HepG2 (cell line): ENCODE results near the gene SALL2. TPM values are rescaled to one million over a fixed set of nuclear protein-coding genes. Genes with fewer than 3 reads are reported as not detected.

Experiments
- HOXA3 ChIP-seq: sonication (generic); formaldehyde crosslinking; IDR thresholded peaks from 2 replicates; pipeline ENCODE4 v1.5.0; 2020; ENCODE audit warnings: missing genetic modification reagents
- KDM6A ChIP-seq: IDR thresholded peaks from 2 replicates; pipeline ENCODE4 v1.6.1; 2016; ENCODE audit warnings: low read depth
- MED13 ChIP-seq: sonication (generic); formaldehyde crosslinking; IDR thresholded peaks from 2 replicates; pipeline ENCODE4 v1.5.0; 2020; ENCODE audit warnings: missing genetic modification reagents
- NR2F2 ChIP-seq: IDR thresholded peaks from 2 replicates; pipeline ENCODE4 v1.6.1; 2012; ENCODE audit warnings: low read depth, inconsistent platforms, borderline replicate concordance
- PHB2 ChIP-seq: fragments of 450-650 bp; IDR thresholded peaks from 2 replicates; pipeline ENCODE4 v1.6.1; 2018; ENCODE audit not compliant: partially characterized antibody
- PHF8 ChIP-seq: sonication (generic); formaldehyde crosslinking; IDR thresholded peaks from 2 replicates; pipeline ENCODE4 v1.5.0; 2020; ENCODE audit warnings: missing genetic modification reagents
- SNAPC2 ChIP-seq: sonication (generic); formaldehyde crosslinking; IDR thresholded peaks from 2 replicates; pipeline ENCODE4 v1.8.1; 2022; ENCODE audit warnings: mild to moderate bottlenecking, missing genetic modification reagents
- TFAP4 ChIP-seq: sonication (generic); IDR thresholded peaks from 2 replicates; pipeline ENCODE4 v1.6.1; 2016; ENCODE audit warnings: low read depth, borderline replicate concordance
- XRCC5 ChIP-seq: fragments of 200-400 bp; formaldehyde crosslinking; optimal IDR thresholded peaks from 2 replicates; pipeline ENCODE3; 2017; ENCODE audit warnings: mild to moderate bottlenecking, low read length
- ZBTB7A ChIP-seq: sonication (generic); formaldehyde crosslinking; IDR thresholded peaks from 2 replicates; pipeline ENCODE4 v1.8.0; 2022; ENCODE audit warnings: mild to moderate bottlenecking, missing genetic modification reagents
- ZC3H13 ChIP-seq: sonication (generic); formaldehyde crosslinking; IDR thresholded peaks from 2 replicates; pipeline ENCODE4 v1.8.1; 2023; ENCODE audit warnings: mild to moderate bottlenecking, missing genetic modification reagents, moderate library complexity
- ZKSCAN8 ChIP-seq: IDR thresholded peaks from 2 replicates; pipeline ENCODE4 v1.6.1; 2016; ENCODE audit warnings: borderline replicate concordance, missing genetic modification reagents, missing compliant biosample characterization
- ZNF367 ChIP-seq: sonication (generic); formaldehyde crosslinking; IDR thresholded peaks from 2 replicates; pipeline ENCODE4 v1.4.0; 2020; ENCODE audit warnings: missing genetic modification reagents, borderline replicate concordance
- ZNF484 ChIP-seq: sonication (generic); formaldehyde crosslinking; IDR thresholded peaks from 2 replicates; pipeline ENCODE4 v1.5.1; 2020; ENCODE audit warnings: mild to moderate bottlenecking, low read depth, missing genetic modification reagents, borderline replicate concordance
- ZNF569 ChIP-seq: sonication (generic); formaldehyde crosslinking; IDR thresholded peaks from 2 replicates; pipeline ENCODE4 v1.5.0; 2020; ENCODE audit warnings: mild to moderate bottlenecking, missing genetic modification reagents, moderate library complexity, borderline replicate concordance
- ZNF703 ChIP-seq: sonication (generic); formaldehyde crosslinking; IDR thresholded peaks from 2 replicates; pipeline ENCODE4 v1.5.1; 2020; ENCODE audit warnings: missing genetic modification reagents, mild to moderate bottlenecking, moderate library complexity, borderline replicate concordance
- ZNF775 ChIP-seq: sonication (generic); formaldehyde crosslinking; IDR thresholded peaks from 2 replicates; pipeline ENCODE4 v1.4.0; 2020; ENCODE audit warnings: missing genetic modification reagents, mild to moderate bottlenecking, moderate library complexity, borderline replicate concordance
- ZNF878 ChIP-seq: sonication (generic); formaldehyde crosslinking; IDR thresholded peaks from 2 replicates; pipeline ENCODE4 v1.8.1; 2023; ENCODE audit warnings: mild to moderate bottlenecking, missing genetic modification reagents, moderate library complexity
- polyA plus RNA-seq, 8 experiments: library from polyadenylated mRNA; depleted of rRNA in 3 of 8; stranded (reverse) in 7 of 8; unstranded in 1 of 8; fragments of >200 nt; fragmentation: Illumina TruSeq in 4 of 8; extraction: Trizol in 4 of 8; gene quantifications; 2 replicates each; pipeline versions ENCODE4 v1.2.1 to v1.2.3, GENCODE V29; 2011 to 2016; ENCODE audit warnings: low read depth in 4 of 8, missing spikeins in 1 of 8, mixed read lengths in 1 of 8; ENCODE audit not compliant: insufficient read depth in 1 of 8
- total RNA-seq, 5 experiments: library from RNA; depleted of rRNA; stranded (reverse); fragments of >200 nt; fragmentation: Illumina TruSeq; extraction: Trizol; gene quantifications; 2 replicates each; pipeline ENCODE4 v1.2.3, GENCODE V29; 2016; ENCODE audit warnings: low read depth in 1 of 5
- TF ChIP-seq, protein P1 (sequence below): sonication (generic); formaldehyde crosslinking; IDR thresholded peaks from 2 replicates; pipeline ENCODE4 v1.4.0; 2020; ENCODE audit warnings: missing genetic modification reagents, borderline replicate concordance
- TF ChIP-seq, protein P2 (sequence below): sonication (generic); formaldehyde crosslinking; IDR thresholded peaks from 2 replicates; pipeline ENCODE4 v1.4.0; 2020; ENCODE audit warnings: missing genetic modification reagents
- TF ChIP-seq, protein P3 (sequence below): sonication (generic); formaldehyde crosslinking; IDR thresholded peaks from 2 replicates; pipeline ENCODE4 v1.5.0; 2020; ENCODE audit warnings: missing genetic modification reagents, mild to moderate bottlenecking, borderline replicate concordance
- TF ChIP-seq, protein P4 (sequence below): sonication (generic); formaldehyde crosslinking; IDR thresholded peaks from 2 replicates; pipeline ENCODE4 v1.4.0; 2020; ENCODE audit warnings: low read depth, mild to moderate bottlenecking, missing genetic modification reagents

SALL2 gene
- total and polyA plus RNA-seq, 2 of the 13 experiments (the other 11 are each of a cell fraction or from before 2014, with no cell fraction given), result 4.9 to 5.8 TPM

GRCh38 chr14:21557084-21557901, 31.1 kb upstream of the SALL2 start (continued):
- TF ChIP-seq ZNF367 (CRISPR knock-in tag) (no peak), ZC3H13 (CRISPR knock-in tag) (no peak), SNAPC2 (CRISPR knock-in tag) (no peak), XRCC5 (peak; percentile 41), ZBTB7A (no peak), ZNF484 (CRISPR knock-in tag) (no peak), TFAP4 (peak; percentile 12; the same call in 1 of the 2 replicates), ZNF569 (CRISPR knock-in tag) (no peak), HOXA3 (CRISPR knock-in tag) (peak; percentile 64), ZNF703 (CRISPR knock-in tag) (no peak), MED13 (CRISPR knock-in tag) (peak; percentile 55; the same call in 1 of the 2 replicates), ZNF878 (CRISPR knock-in tag) (0 out of 2 replicates have a peak, but pooled peaks have one; percentile 8), NR2F2 (peak; percentile 78), ZKSCAN8 (CRISPR knock-in tag) (no peak), PHB2 (no peak), KDM6A (CRISPR knock-in tag) (peak; percentile 70; the same call in 1 of the 2 replicates), PHF8 (CRISPR knock-in tag) (no peak), ZNF775 (CRISPR knock-in tag) (no peak)
- TF ChIP-seq, protein P1, sequence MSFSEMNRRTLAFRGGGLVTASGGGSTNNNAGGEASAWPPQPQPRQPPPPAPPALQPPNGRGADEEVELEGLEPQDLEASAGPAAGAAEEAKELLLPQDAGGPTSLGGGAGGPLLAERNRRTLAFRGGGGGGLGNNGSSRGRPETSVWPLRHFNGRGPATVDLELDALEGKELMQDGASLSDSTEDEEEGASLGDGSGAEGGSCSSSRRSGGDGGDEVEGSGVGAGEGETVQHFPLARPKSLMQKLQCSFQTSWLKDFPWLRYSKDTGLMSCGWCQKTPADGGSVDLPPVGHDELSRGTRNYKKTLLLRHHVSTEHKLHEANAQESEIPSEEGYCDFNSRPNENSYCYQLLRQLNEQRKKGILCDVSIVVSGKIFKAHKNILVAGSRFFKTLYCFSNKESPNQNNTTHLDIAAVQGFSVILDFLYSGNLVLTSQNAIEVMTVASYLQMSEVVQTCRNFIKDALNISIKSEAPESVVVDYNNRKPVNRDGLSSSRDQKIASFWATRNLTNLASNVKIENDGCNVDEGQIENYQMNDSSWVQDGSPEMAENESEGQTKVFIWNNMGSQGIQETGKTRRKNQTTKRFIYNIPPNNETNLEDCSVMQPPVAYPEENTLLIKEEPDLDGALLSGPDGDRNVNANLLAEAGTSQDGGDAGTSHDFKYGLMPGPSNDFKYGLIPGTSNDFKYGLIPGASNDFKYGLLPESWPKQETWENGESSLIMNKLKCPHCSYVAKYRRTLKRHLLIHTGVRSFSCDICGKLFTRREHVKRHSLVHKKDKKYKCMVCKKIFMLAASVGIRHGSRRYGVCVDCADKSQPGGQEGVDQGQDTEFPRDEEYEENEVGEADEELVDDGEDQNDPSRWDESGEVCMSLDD, result no peak
- TF ChIP-seq, protein P2, sequence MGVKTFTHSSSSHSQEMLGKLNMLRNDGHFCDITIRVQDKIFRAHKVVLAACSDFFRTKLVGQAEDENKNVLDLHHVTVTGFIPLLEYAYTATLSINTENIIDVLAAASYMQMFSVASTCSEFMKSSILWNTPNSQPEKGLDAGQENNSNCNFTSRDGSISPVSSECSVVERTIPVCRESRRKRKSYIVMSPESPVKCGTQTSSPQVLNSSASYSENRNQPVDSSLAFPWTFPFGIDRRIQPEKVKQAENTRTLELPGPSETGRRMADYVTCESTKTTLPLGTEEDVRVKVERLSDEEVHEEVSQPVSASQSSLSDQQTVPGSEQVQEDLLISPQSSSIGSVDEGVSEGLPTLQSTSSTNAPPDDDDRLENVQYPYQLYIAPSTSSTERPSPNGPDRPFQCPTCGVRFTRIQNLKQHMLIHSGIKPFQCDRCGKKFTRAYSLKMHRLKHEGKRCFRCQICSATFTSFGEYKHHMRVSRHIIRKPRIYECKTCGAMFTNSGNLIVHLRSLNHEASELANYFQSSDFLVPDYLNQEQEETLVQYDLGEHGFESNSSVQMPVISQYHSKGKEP (CRISPR knock-in tag), result no peak
- TF ChIP-seq, protein P3, sequence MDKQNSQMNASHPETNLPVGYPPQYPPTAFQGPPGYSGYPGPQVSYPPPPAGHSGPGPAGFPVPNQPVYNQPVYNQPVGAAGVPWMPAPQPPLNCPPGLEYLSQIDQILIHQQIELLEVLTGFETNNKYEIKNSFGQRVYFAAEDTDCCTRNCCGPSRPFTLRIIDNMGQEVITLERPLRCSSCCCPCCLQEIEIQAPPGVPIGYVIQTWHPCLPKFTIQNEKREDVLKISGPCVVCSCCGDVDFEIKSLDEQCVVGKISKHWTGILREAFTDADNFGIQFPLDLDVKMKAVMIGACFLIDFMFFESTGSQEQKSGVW (CRISPR knock-in tag), result no peak
- TF ChIP-seq, protein P4, sequence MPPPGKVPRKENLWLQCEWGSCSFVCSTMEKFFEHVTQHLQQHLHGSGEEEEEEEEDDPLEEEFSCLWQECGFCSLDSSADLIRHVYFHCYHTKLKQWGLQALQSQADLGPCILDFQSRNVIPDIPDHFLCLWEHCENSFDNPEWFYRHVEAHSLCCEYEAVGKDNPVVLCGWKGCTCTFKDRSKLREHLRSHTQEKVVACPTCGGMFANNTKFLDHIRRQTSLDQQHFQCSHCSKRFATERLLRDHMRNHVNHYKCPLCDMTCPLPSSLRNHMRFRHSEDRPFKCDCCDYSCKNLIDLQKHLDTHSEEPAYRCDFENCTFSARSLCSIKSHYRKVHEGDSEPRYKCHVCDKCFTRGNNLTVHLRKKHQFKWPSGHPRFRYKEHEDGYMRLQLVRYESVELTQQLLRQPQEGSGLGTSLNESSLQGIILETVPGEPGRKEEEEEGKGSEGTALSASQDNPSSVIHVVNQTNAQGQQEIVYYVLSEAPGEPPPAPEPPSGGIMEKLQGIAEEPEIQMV (CRISPR knock-in tag), result no peak
